HepG2 (cell line): Measurements from ENCODE around the gene MAMLD1.

Experiments used
- ERF ChIP-seq: IDR thresholded peaks from 2 replicates; pipeline ENCODE4 v1.6.1; 2018; ENCODE audit warnings: missing biosample characterization, missing genetic modification reagents
- SP1 ChIP-seq, 2 experiments: fragments of 450-650 bp in 1 of 2; sonication (generic) in 1 of 2; formaldehyde crosslinking in 1 of 2; IDR thresholded peaks; 2 replicates each; pipeline versions ENCODE4 v1.4.0 to v1.6.1; 2016 to 2020; ENCODE audit warnings: missing genetic modification reagents in 1 of 2
- ZNF160 ChIP-seq: sonication (generic); formaldehyde crosslinking; IDR thresholded peaks from 2 replicates; pipeline ENCODE4 v1.8.0; 2022; ENCODE audit warnings: mild to moderate bottlenecking, inconsistent platforms, missing genetic modification reagents
- ZNF333 ChIP-seq: sonication (generic); formaldehyde crosslinking; IDR thresholded peaks from 2 replicates; pipeline ENCODE4 v1.4.0; 2020; ENCODE audit warnings: mild to moderate bottlenecking, missing genetic modification reagents, borderline replicate concordance

DNA sequence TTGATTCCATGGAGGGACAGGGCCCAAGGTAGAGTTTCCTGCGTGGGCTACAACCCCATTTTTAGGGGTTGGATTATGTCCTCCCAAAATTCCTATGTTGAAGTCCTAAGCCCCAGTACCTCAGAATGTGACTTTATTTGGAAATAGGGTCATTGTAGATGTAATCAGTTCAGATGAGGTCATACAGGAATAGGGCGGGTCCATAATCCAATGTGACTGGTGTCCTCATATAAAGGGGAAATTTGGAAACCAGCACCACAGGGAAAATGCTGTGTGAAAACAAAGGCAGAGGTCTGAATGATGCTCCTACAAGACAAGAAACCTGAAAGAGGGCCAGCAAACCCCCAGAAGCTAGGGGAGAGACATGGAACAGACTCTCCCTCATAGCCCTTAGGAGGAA lies 31.1 kb upstream of the MAMLD1 start:
- TF ChIP-seq ZNF333 (CRISPR knock-in tag) (no peak), SP1 (IDR thresholded peaks at IDR 0.05) (no peak), SP1 (CRISPR knock-in tag; IDR thresholded peaks at IDR 0.05) (no peak), ZNF160 (CRISPR knock-in tag) (no peak), ERF (no peak)
